Bronchial smooth muscle cell (primary cell): ENCODE results near the gene GIT2. TPM values are rescaled to one million over a fixed set of nuclear protein-coding genes. Genes with fewer than 3 reads are reported as not detected.

ENCODE experiments used
- total RNA-seq: library from RNA; depleted of rRNA; stranded (reverse); fragments of >200 nt; gene quantifications from 2 replicates; pipeline ENCODE4 v1.2.1, GENCODE V29; 2014

GIT2 gene
- 25.7 and 28.9 TPM in 2 replicates for total RNA-seq

DNA sequence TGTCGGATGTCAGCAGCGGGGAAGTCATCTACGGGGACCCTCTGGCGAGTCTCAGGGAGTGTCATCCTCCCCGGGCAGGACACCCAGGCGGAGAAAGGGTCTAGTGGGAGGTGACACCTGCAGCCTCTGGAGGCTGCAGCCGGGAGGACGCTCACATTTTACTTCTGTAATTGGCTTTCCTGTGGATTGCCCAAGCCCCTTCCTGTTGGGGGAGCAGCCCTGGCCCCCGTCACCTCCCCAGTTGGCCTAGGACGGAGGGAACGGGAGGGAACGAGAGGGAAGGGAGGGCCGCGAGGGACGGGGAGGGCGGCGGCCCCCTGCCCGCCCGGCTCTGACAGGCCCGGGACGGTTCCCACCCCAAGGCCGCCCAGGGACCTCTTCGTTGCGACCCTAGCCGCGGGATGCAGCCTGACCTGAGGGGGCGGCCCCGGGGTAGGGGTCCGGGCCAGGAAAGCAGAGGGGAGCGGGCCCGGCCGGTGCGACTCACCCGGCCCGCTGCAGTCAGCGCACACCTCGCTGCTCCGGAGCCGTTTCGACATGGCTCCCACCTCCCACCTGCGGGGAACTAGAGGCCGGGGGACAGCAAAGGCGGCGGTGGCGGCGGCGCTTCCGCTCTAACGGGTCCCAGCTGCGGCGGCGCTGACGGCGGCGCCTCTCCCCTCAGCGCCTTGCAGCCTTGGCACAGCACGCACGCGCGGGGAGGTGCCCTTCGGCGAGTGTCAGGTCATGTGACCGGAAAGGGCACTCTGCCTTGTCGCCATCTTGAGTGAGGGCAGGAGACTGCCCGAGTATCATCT lies at the start of gene GIT2:
Gene GIT2, minus strand, starts transcription at position 683 of the 797 bp plus-strand sequence. Its CDS starts 144 bp downstream, at position 539.

GRCh38 chr12:109998904-109999648 lies 2.9 kb upstream of the GIT2 start, which contains the start of gene ANKRD13A:
Gene ANKRD13A, plus strand, starts transcription at chr12:109999430. Its CDS starts 259 bp downstream, at chr12:109999689.

GRCh38 chr12:109899783-109900751 lies 96.1 kb downstream of the GIT2 start, which contains the start of gene TCHP:
Gene TCHP, plus strand, starts transcription at chr12:109900274. Its CDS starts 2,753 bp downstream, at chr12:109903027.

DNA sequence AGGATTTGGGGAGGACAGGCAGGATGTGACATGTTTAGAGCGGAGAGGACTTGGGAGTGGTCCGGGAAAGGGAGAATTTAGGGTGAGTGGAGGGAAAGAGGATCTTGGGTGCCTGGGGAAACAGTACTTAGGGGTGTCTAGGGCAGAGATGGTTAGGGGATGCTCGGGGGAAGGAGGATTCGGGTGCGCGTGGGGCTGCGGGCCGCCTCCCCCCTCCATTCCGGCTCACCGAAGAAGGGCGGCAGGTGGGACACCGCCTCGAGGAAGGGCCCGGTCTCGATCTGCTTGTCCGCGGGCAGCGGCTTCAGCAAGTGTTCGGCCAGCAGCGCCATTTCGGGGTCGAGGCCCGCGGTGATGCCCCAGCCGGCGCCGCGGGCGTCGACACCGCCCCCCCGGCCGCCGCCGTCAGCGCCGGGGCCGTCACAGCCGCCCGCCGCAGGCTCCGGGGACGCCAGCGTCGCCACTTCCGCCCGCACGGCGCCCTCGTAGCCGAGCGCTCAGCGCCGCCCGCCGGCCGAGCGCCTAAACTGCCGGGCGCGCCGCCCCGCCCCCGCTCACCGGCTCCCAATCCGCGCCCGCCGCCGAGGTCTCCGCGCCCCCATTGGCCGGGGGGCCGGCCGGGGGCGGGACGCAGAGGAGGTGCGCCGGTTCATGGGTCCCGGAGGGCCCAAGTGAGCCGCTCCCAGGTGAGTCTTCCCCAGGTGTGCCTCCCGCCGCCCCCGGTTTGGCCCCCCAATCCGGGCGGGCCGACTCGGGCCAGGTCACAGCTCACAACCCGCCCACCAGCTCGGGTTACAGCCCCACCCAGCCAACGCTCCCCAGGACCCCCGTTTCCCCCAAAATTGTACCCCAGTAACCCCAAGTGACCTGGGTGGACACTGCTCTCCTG lies 115.9 kb downstream of the GIT2 start, which contains the start of gene GLTP:
Gene GLTP, minus strand, starts transcription at position 499 of the 889 bp plus-strand sequence. Its CDS starts 167 bp downstream, at position 332.

Other genes starting within 250 kb of the GIT2 start
- gene TRPV4, start 163.0 kb downstream of the GIT2 start, total RNA-seq = 1.1 and 2.4 TPM in 2 replicates
- 33.3 and 38.6 TPM in 2 replicates for gene GLTP, start 115.8 kb downstream of the GIT2 start, total RNA-seq
- 7.4 and 9.8 TPM in 2 replicates for gene TCHP, start 96.1 kb downstream of the GIT2 start, total RNA-seq
- 36.1 and 57.4 TPM in 2 replicates for gene ANKRD13A, start 3.1 kb upstream of the GIT2 start, total RNA-seq
- 14.5 and 18.4 TPM in 2 replicates for gene C12orf76, start 52.2 kb upstream of the GIT2 start, total RNA-seq
- gene IFT81, start 128.0 kb upstream of the GIT2 start, total RNA-seq = 18.7 and 24.4 TPM in 2 replicates